ENCODE data around the gene GSDME.

DNA sequence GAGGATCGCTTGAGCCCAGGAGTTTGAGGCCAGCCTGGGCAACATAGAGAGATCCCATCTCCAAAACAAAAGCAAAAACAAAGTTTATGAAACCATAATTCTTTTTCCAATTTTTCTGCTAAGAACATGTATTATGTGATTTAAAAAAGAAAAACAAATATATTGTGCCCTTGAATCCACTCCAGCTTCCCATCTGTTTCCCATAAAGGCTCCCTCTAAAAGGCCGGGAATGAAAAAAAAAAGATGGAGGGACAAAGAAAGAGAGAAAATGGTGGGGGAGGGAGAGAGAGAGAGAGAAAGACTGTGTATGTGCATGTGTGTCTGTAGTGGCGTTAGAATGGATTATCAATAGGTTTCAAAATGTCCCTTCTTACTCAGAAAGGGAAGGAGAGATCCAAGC, 20.5 kb upstream of the GSDME start:
- TF ChIP-seq, protein P1, sequence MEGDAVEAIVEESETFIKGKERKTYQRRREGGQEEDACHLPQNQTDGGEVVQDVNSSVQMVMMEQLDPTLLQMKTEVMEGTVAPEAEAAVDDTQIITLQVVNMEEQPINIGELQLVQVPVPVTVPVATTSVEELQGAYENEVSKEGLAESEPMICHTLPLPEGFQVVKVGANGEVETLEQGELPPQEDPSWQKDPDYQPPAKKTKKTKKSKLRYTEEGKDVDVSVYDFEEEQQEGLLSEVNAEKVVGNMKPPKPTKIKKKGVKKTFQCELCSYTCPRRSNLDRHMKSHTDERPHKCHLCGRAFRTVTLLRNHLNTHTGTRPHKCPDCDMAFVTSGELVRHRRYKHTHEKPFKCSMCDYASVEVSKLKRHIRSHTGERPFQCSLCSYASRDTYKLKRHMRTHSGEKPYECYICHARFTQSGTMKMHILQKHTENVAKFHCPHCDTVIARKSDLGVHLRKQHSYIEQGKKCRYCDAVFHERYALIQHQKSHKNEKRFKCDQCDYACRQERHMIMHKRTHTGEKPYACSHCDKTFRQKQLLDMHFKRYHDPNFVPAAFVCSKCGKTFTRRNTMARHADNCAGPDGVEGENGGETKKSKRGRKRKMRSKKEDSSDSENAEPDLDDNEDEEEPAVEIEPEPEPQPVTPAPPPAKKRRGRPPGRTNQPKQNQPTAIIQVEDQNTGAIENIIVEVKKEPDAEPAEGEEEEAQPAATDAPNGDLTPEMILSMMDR (conservative IDR thresholded peaks at IDR 0.05; ENCODE audit: low read depth, low read length), result no peak
- TF ChIP-seq BHLHE40 (IDR thresholded peaks at IDR 0.05; ENCODE audit: low read depth, low read length), result no peak
- TF ChIP-seq SMC3 (IDR thresholded peaks at IDR 0.05; ENCODE audit: low read depth, low read length), result no peak
- TF ChIP-seq CHD1 (IDR thresholded peaks at IDR 0.05; ENCODE audit: low read depth, low read length), result no peak
- no peak for TF ChIP-seq RCOR1 (IDR thresholded peaks at IDR 0.05; ENCODE audit: insufficient replicate concordance, low read length)
- no peak for TF ChIP-seq RAD21 (IDR thresholded peaks at IDR 0.05; ENCODE audit: low read length)
